HG03039 (cell line): Measurements from ENCODE around the gene RGP1.

ENCODE experiments used
- ATAC-seq: cut with Tn5 transposase; IDR thresholded peaks from one replicate; pipeline ENCODE4 v1.9.1; 2021; ENCODE audit warnings: mild to moderate bottlenecking, moderate library complexity; ENCODE audit not compliant: unreplicated experiment

RGP1 gene

DNA sequence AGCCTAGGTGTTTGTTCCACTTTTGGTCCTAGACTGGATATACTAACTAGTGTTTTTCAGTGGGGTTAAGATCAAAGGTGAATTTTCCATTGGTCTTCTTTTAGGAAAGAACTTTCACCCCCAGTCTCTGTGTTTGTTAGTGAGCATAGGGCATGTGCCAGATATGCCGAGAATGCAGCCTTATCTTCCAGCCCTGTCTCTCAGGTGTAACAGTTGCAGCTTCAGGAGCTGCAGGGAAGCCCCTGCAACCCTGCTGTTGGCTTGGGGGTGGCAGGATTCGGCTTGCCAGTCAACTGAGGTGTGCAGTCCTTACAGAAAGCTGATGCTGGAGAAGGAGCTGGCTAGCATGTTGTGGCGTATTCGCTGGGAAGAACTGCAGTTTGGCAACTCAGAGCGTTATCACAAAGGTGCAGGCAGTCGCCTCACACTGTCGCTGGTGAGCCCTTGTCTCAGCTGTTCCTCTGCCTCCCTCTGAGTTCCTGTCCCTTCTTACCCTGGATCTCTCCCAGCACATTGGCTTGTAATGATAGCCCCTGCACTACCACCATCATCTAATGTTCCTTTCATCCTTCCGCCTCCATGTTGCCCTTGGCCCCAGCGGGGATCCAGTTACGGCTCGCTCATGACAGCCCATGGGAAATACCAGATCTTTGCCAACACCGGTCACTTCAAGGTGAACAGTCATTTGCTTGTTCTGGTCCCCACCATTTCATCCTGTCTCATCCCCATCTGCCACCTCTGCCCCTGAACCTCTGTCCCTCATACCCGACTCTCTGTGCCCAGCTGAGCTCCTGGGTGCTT lies 52.4 kb downstream of the RGP1 start:
- ATAC-seq: no peak

DNA sequence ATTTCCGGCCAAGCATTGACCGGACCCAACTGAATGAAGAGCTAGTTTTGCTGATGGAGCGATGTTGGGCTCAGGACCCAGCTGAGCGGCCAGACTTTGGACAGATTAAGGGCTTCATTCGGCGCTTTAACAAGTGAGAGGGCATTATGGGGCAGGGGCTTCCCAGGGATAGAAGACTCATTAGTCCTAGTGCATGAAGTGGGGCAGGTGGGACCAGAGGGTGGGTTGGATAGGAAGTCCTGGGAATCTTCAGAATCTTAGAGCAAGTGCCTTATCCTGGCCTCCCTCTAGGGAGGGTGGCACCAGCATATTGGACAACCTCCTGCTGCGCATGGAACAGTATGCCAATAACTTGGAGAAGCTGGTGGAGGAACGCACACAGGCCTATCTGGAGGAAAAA lies 57.0 kb downstream of the RGP1 start:
- no peak for ATAC-seq
